ENCODE results near the gene KCNA4.

Gene KCNA4

DNA sequence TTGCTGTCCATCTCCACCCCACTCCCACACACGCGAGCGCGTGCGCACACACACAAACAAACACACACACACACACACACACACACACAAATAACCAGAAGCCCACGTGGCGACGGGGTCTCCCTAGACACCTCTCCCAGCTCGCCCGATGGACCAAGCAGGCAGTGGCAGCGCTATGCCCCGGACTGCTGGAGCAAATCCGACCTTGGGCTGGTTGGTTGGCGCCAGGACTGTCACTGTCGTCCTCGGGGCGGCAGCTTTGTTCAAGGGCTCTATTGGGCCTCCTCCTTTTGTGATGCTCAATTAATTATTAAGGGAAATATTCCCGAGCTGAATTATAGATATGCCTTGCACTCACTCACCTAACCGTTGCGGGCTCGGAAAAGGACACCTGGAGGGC is 1.7 kb upstream of the KCNA4 start:
- no peak for TF ChIP-seq CREB1 (IDR thresholded peaks at IDR 0.05; ENCODE audit: low read depth)
- no peak for TF ChIP-seq NFIC (IDR thresholded peaks at IDR 0.05)
- TF ChIP-seq, protein P1, sequence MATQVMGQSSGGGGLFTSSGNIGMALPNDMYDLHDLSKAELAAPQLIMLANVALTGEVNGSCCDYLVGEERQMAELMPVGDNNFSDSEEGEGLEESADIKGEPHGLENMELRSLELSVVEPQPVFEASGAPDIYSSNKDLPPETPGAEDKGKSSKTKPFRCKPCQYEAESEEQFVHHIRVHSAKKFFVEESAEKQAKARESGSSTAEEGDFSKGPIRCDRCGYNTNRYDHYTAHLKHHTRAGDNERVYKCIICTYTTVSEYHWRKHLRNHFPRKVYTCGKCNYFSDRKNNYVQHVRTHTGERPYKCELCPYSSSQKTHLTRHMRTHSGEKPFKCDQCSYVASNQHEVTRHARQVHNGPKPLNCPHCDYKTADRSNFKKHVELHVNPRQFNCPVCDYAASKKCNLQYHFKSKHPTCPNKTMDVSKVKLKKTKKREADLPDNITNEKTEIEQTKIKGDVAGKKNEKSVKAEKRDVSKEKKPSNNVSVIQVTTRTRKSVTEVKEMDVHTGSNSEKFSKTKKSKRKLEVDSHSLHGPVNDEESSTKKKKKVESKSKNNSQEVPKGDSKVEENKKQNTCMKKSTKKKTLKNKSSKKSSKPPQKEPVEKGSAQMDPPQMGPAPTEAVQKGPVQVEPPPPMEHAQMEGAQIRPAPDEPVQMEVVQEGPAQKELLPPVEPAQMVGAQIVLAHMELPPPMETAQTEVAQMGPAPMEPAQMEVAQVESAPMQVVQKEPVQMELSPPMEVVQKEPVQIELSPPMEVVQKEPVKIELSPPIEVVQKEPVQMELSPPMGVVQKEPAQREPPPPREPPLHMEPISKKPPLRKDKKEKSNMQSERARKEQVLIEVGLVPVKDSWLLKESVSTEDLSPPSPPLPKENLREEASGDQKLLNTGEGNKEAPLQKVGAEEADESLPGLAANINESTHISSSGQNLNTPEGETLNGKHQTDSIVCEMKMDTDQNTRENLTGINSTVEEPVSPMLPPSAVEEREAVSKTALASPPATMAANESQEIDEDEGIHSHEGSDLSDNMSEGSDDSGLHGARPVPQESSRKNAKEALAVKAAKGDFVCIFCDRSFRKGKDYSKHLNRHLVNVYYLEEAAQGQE (IDR thresholded peaks at IDR 0.05; ENCODE audit: low read depth) = no peak
- no peak for TF ChIP-seq CEBPB (IDR thresholded peaks at IDR 0.05)
- no peak for TF ChIP-seq EP300 (IDR thresholded peaks at IDR 0.05; ENCODE audit: borderline replicate concordance)
- no peak for TF ChIP-seq FOXM1 (IDR thresholded peaks at IDR 0.05; ENCODE audit: borderline replicate concordance, low read depth)
- TF ChIP-seq, protein P2, sequence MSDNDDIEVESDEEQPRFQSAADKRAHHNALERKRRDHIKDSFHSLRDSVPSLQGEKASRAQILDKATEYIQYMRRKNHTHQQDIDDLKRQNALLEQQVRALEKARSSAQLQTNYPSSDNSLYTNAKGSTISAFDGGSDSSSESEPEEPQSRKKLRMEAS (IDR thresholded peaks at IDR 0.05) = no peak

GRCh38 chr11:30017445-30017895 is 640 bp upstream of the KCNA4 start:
- TF ChIP-seq EP300 (IDR thresholded peaks at IDR 0.05; ENCODE audit: borderline replicate concordance) = no peak
- no peak for TF ChIP-seq EGR1 (IDR thresholded peaks at IDR 0.05)
- TF ChIP-seq CREB1 (IDR thresholded peaks at IDR 0.05; ENCODE audit: low read depth) = no peak
- TF ChIP-seq TEAD4 (IDR thresholded peaks at IDR 0.05) = no peak
- TF ChIP-seq RAD21 (IDR thresholded peaks at IDR 0.05; ENCODE audit: low read depth) = no peak
- no peak for TF ChIP-seq ZBTB7A (IDR thresholded peaks at IDR 0.05; ENCODE audit: low read depth)
- TF ChIP-seq TAF1 (IDR thresholded peaks at IDR 0.05; ENCODE audit: low read depth) = no peak
- no peak for TF ChIP-seq YY1 (IDR thresholded peaks at IDR 0.05; ENCODE audit: low read depth)
- TF ChIP-seq, protein P3, sequence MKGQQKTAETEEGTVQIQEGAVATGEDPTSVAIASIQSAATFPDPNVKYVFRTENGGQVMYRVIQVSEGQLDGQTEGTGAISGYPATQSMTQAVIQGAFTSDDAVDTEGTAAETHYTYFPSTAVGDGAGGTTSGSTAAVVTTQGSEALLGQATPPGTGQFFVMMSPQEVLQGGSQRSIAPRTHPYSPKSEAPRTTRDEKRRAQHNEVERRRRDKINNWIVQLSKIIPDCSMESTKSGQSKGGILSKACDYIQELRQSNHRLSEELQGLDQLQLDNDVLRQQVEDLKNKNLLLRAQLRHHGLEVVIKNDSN (IDR thresholded peaks at IDR 0.05) = no peak
- TF ChIP-seq FOXM1 (IDR thresholded peaks at IDR 0.05; ENCODE audit: borderline replicate concordance, low read depth) = no peak
- TF ChIP-seq, protein P2 (IDR thresholded peaks at IDR 0.05) = no peak
- no peak for TF ChIP-seq CEBPB (IDR thresholded peaks at IDR 0.05)
- TF ChIP-seq NFIC (IDR thresholded peaks at IDR 0.05) = no peak

DNA sequence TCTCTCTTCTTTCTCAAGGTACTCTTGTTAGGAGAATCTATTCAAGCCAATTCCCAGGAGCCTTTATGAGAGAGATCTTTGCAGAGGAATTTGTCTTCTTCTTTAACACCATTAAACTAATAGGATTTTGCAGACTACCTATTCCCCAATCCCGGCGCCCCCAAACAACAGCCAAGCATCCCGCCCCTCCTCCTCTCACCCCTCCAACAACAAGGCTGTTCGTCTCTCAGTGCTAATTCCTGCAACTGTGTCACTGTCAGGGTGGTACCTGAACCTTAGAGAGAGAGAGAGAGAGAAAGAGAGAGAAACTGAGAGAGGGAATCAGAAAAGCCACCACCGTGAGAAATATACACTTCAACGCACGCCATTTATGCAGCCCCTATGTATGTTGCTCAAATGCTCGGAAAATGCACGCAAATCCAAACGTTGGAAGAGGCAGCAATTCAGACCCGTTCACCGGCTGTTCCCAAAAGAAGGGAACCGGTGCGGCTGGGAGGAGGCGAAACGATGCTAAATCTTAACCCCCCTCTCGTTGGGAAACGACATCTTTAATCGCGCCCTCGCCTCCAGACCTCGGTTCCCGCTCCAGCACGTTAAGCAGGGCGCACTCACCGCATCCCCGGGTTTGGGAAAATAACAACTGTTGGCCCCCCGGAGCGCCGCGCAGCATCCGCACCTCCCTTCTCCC is 961 bp downstream of the KCNA4 start:
- TF ChIP-seq NFIC (IDR thresholded peaks at IDR 0.05) (no peak), FOXM1 (IDR thresholded peaks at IDR 0.05; ENCODE audit: borderline replicate concordance, low read depth) (no peak), CREB1 (IDR thresholded peaks at IDR 0.05; ENCODE audit: low read depth) (no peak), EGR1 (IDR thresholded peaks at IDR 0.05) (no peak), TAF1 (IDR thresholded peaks at IDR 0.05; ENCODE audit: low read depth) (no peak), YY1 (IDR thresholded peaks at IDR 0.05; ENCODE audit: low read depth) (no peak), TCF12 (IDR thresholded peaks at IDR 0.05; ENCODE audit: low read depth) (no peak), CEBPB (IDR thresholded peaks at IDR 0.05) (no peak), ZBTB7A (IDR thresholded peaks at IDR 0.05; ENCODE audit: low read depth) (no peak), RAD21 (IDR thresholded peaks at IDR 0.05; ENCODE audit: low read depth) (no peak), TEAD4 (IDR thresholded peaks at IDR 0.05) (no peak), EP300 (IDR thresholded peaks at IDR 0.05; ENCODE audit: borderline replicate concordance) (no peak)
- TF ChIP-seq, protein P1 (IDR thresholded peaks at IDR 0.05; ENCODE audit: low read depth) = no peak
- TF ChIP-seq, protein P3 (IDR thresholded peaks at IDR 0.05) = no peak
- TF ChIP-seq, protein P2 (IDR thresholded peaks at IDR 0.05) = no peak

DNA sequence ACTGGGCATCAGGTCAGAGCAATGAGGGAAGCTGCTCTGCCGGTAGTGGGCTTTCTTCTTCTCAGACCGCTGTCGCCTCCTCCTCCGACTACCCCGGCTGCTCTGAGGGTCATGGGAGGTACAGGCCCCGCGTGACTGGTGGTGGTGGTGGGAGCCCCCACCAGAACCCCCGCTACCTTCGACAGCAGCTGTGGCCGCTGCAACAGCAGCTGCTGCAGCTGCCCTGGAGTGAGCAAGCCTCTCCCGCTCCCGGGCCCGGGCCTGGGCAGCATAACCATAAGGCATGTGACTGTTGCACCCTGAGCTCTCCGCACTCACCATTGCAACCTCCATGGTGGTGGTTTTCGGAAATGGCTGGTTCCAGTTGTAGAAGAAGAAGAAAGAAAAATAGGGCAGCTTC is 4.5 kb downstream of the KCNA4 start:
- TF ChIP-seq YY1 (IDR thresholded peaks at IDR 0.05; ENCODE audit: low read depth) (no peak), NFIC (IDR thresholded peaks at IDR 0.05) (no peak), RAD21 (IDR thresholded peaks at IDR 0.05; ENCODE audit: low read depth) (no peak), ZBTB7A (IDR thresholded peaks at IDR 0.05; ENCODE audit: low read depth) (no peak), EP300 (IDR thresholded peaks at IDR 0.05; ENCODE audit: borderline replicate concordance) (no peak), TCF12 (IDR thresholded peaks at IDR 0.05; ENCODE audit: low read depth) (no peak), EGR1 (IDR thresholded peaks at IDR 0.05) (no peak), TEAD4 (IDR thresholded peaks at IDR 0.05) (no peak), TAF1 (IDR thresholded peaks at IDR 0.05; ENCODE audit: low read depth) (no peak), FOXM1 (IDR thresholded peaks at IDR 0.05; ENCODE audit: borderline replicate concordance, low read depth) (no peak), CREB1 (IDR thresholded peaks at IDR 0.05; ENCODE audit: low read depth) (no peak)
- TF ChIP-seq, protein P3 (IDR thresholded peaks at IDR 0.05) = no peak
- TF ChIP-seq, protein P1 (IDR thresholded peaks at IDR 0.05; ENCODE audit: low read depth) = no peak
- TF ChIP-seq, protein P2 (IDR thresholded peaks at IDR 0.05) = no peak

All from Ishikawa (cell line).